OCI-LY3 (cell line): ENCODE results near the gene EPHA8.

Experiments
- CTCF ChIP-seq: fragments of 200-600, 300-600 bp; sonication (generic); IDR thresholded peaks from 2 replicates; pipeline ENCODE4 v1.5.1; 2014; ENCODE audit warnings: antibody characterized with exemption, low read length, low read depth
- EZH2phosphoT487 ChIP-seq: fragments of 200-600 bp; shearing (Covaris generic); IDR thresholded peaks from 2 replicates; pipeline ENCODE4 v1.6.1; 2018; ENCODE audit warnings: antibody characterized with exemption, mixed run types, low read depth

DNA sequence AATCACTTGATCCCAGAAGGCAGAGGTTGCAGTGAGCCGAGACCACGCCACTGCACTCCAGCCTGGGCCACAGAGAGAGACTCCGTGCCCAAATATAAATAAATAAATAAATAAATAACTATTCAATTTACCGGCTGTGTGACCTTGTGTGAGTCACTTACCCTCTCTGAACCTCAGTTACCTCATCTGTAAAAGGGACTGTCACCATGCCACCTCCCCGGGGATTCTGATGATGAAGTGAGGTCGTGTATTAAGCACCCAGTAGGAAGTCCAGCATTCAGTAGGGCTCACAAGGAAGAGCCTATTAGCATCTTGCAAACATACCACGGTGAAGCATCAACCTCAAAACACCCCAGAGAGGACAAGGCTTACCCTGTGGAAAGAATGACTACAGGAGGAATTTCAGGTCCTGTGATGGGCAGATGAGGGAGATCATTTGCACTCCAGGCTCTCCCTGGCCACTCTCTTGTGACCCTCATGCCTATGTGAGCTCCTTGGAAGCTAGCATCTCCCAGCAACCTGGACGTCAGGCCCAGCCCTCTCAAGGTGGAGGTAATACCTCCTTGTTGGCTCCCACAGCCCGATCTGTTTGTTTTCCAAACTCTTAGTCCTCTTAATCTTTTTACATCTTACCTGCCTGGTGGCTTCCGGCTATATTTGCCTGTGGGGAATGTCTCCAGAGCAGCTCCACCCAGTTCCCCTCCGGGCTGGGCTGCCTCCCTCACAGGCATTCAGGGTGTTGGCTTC, 65.6 kb downstream of the EPHA8 start:
- TF ChIP-seq CTCF, result no peak
- TF ChIP-seq EZH2phosphoT487, result no peak
